ENCODE data around the gene TLL1.

DNA sequence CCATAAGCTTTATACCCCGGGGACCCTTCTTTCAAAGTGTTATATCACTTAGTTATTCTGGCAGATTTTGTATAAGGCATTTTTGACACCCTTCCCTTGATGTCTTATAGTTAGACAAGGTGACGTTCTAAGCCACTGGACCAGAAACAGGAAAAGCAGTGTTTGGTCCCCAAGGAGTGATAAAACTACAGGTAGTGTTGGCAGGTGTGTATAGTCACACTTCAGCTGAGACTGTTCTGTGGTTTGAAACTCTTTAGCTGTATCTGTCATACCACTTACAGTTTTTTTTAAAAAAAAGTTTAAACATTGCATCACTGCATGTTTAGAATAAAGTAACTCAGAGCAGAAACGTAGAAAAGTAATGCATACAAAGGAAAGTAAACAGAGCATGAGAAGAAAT, 48.5 kb downstream of the TLL1 start:
- TF ChIP-seq, protein P1, sequence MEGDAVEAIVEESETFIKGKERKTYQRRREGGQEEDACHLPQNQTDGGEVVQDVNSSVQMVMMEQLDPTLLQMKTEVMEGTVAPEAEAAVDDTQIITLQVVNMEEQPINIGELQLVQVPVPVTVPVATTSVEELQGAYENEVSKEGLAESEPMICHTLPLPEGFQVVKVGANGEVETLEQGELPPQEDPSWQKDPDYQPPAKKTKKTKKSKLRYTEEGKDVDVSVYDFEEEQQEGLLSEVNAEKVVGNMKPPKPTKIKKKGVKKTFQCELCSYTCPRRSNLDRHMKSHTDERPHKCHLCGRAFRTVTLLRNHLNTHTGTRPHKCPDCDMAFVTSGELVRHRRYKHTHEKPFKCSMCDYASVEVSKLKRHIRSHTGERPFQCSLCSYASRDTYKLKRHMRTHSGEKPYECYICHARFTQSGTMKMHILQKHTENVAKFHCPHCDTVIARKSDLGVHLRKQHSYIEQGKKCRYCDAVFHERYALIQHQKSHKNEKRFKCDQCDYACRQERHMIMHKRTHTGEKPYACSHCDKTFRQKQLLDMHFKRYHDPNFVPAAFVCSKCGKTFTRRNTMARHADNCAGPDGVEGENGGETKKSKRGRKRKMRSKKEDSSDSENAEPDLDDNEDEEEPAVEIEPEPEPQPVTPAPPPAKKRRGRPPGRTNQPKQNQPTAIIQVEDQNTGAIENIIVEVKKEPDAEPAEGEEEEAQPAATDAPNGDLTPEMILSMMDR (IDR thresholded peaks at IDR 0.05) = no peak
- no peak for TF ChIP-seq ZFX (IDR thresholded peaks at IDR 0.05; ENCODE audit: borderline replicate concordance)
